HG03175 (cell line): ENCODE measurements around the gene DAPK1.
"Not testable (repeated sequence)": the region's sequence is repeated elsewhere in the genome, so short reads cannot be mapped to it uniquely, and the experiment has no call there.

ENCODE experiments used
- ATAC-seq: cut with Tn5 transposase; IDR thresholded peaks from one replicate; pipeline ENCODE4 v1.9.1; 2021; ENCODE audit warnings: mild to moderate bottlenecking, moderate library complexity; ENCODE audit not compliant: unreplicated experiment

Gene DAPK1

DNA sequence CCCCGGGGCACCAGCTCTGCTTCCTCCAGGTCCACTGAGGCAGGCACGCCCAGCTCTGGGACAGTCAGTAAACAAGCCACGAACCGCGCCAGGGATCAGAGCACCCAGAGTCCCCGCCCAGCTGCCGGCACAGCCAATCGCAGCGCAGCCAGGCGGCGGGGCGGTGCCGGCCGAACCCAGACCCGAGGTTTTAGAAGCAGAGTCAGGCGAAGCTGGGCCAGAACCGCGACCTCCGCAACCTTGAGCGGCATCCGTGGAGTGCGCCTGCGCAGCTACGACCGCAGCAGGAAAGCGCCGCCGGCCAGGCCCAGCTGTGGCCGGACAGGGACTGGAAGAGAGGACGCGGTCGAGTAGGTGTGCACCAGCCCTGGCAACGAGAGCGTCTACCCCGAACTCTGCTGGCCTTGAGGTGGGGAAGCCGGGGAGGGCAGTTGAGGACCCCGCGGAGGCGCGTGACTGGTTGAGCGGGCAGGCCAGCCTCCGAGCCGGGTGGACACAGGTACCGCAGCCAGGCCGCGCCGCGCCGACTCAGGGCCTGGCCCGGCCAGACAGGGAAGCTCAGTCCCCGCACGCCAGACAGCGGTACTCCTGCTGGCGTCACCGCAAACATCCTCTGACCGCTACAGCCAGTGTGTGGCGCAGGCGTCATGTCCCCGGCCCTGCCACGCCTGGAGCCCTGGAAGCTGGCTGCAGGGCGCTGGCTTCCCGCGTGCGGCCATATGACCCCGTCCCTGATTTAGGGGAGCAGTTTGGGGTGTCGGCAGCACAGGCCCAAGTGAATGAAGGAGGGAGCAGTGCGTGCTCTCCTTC, 228.4 kb downstream of the DAPK1 start, which contains the start of gene CTSL:
Gene CTSL, plus strand, starts transcription at position 220 of the 810 bp plus-strand sequence. CDS start 1,485 bp downstream, outside the sequence.
- no peak for ATAC-seq

DNA sequence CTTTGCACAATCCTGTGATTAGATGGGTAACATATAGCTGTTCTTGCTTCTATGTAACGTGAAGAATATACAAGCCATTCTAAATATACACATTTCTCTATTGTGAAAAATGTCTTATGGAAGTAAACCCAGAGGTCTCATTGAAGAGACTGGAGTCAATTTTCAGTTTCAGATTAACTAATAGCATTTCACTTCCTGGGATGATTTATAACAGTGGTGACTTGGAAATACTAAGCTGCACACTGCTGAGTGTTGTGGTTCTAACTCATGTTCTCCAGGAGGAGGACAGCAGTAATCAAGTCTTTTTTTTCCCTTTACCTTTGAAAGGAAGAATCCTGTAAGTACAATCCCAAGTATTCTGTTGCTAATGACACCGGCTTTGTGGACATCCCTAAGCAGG, 231.6 kb downstream of the DAPK1 start:
- no peak for ATAC-seq

DNA sequence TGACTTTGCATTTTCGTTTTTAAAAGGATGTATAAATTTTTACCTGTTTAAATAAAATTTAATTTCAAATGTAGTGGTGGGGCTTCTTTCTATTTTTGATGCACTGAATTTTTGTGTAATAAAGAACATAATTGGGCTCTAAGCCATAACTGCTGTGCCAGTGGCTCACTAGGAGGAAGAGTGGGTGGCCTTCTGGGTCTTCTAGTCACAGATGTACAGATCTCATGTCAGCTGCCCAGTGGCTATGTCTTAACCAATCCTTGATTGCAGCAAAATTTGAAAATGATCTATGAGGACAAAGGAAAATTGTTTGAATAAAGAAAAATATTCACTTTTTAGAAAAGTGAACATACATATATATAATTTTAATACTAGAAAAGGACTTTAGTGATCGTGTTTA, 233.7 kb downstream of the DAPK1 start:
- ATAC-seq, result no peak

DNA sequence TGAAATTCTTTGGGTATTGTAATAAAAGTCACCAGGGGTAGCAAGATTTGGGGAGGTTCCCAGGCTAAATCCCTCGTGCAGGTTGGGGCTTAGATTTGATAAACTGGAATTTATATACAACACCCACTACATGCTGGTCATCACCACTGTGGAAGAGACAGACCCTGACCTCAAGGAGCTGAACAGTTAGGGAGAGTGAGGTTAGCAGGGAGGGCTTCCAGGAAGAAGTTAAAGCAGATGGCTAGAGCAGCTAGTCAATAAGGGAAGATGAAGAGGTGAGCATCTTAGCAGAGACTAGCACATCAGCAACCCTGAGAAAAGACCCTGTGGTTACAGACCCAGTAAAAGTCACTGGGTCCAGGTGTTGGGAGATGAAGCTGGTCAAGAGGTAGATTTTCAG, 234.7 kb downstream of the DAPK1 start:
- ATAC-seq, result no peak

DNA sequence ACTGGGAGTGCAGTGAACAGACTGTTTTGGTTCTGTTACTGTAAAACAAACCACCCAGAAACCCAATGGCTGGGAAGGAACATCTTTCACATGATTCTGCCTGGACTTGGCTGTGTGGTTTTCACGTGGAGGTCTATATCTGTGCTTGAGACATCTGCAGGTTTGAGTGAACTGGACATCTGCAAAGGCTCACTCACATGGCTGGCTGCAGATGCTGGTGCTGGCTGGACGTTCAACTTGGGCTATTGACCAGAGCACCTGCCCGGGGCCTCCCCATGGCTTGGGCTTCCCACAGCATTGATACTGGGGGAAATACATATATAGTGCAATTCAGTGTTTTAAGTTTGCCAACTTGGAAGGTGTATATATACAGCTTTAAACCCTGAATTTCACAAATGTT, 235.1 kb downstream of the DAPK1 start:
- no peak for ATAC-seq

DNA sequence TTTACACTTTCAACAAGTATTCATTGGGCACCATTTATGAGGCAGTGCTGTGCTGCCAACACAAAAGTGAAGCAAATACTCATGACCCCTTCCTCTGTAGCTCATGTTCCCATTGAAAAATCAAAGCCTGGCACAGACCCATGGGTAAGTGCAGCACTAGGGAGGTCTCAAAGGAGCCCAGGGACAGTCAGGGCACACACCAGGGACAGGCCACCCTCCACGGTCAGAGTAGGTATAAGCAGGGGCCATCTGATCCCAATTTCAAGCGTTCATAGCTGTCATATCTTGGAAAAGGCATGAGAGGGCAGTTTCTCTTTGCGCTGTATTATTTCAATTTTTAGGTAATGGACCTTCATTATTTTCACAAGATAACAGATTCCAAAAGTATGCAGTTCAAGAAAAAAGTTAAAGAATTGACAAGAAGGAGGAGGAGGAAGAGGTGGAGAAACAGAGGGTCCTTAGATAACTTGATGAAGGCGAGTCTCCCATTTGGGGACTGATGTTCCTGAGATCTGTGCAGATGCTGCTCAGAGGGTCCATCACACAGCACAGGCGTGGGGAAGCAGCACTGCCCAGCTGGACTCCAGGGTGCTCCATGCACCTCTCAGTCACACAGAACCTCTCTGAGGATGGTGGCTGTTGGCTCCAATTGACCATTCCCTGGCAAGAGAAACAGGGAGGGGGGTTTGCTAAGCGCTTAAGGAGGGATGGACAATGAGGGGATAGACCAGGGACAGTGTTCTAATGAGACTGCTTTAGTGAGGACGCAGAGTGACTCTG, 235.8 kb downstream of the DAPK1 start:
- no peak for ATAC-seq

DNA sequence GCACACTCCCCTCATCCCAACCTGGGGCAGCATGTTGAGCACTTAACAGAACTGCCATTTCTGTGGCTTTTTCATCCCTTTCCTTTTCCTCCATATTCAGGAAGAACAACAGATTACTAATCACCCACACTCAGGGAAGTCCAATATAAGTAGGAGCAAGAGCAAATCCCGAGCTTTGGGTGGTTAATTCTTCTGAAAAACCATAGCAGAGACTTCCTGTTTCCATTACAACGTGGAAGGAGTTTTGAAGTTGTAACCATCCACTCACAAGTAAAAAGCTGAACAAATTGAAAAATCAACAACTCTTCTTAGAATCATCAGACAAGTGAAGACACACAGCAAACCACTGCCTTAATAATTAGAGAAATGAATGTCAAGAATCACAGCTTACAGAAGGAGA, 236.4 kb downstream of the DAPK1 start:
- ATAC-seq, result no peak

DNA sequence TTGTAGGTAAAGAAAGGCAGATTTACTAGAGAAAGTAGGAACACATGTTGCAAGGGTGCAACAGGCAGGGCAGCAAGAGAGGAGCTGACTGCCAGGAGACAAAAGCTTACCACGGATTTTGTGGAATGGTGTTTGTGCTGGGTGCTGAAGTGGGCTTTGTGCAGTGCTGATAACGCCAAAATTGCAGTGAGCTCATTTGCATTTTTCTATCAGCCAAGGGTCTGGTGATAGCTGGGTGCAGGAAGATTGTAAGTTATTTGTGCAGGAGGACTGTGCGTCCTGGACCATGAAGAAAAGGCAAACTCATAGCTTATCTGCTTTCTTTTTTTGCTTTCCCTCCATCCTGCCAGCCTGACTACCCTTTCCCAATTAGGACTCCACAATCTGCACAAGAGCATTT, 241.9 kb downstream of the DAPK1 start:
- ATAC-seq, result no peak

DNA sequence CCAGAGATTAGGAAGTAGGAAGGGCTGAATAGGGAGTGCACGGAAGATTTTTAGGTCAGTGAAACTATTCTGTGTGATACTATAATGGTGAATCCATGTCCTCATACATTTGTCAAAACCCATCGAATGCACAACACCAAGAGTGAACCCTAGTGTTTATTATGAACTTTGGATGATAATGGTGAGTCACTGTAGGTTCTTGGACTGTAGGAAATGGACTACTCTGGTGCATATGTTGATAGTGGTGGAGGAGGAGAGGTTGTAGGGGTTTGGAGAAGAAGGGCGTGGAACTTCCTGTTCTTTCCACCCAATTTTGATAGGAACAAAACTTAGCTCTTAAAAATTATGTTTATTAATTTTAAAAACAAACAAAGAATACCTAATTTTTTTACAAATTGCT, 242.5 kb downstream of the DAPK1 start:
- no peak for ATAC-seq

DNA sequence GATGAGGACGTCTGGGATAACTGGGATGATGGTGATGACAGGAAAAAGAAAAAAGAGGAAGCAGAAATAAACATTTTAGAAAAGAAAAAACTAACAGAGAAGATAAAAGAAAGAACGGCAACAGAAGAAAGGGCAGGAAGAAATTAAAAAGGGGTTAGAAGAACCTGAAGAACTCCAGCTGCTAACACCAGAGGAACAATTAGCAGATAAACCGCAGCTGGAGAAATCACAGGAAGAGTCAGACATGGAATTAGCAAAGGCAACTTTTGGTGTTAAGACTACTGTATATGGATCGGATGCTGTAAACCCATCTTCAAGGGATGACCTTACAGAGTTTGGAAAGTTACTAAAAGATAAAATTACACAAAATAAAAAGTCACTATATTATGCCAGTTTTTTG, 243.7 kb downstream of the DAPK1 start:
- no peak for ATAC-seq

DNA sequence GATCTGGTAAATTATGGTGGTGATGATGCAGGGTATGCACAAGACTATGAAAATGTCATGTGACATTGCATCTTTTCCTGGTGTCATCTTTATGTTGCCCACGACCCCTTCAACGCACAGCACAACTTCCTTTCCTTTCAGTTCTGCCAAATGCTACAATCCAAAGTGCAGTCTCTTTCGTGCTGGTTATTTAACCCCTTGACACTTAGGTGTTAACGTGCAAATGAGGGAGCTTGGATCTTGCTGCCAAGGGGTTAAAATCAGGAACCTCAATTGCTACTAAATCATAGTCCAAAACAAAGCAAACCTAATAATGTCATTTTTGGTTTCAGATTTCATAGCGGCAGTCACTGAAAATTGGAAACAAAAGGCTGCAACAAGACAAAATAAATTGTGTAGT, 244.2 kb downstream of the DAPK1 start:
- ATAC-seq, result no peak

DNA sequence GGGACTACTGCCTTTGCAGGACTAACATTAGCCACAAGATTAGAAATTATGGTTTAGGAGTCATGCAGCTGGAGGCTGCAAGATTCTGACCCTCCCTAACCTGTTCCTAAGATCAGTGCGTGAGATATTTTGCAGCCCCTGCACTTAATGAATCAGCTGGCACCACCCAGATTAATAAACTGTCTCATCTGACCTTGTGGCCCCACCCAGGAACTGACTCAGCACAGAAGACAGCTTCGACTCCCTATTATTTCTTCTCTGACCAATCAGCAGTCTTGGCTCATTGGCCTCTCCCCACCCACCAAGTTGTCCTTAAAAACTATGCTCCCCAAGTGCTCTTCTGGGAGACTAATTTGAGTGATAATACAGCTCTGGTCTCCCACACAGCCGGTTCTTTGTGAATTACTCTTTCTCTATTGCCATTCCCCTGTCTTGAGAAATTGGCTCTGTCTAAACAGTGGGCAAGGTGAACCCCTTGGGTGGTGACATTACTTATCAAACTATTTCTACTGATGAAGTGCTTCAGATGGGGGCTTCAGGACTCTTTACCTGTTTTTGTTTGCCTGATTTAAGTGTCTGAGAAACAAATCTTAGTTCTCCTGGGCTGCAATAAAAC, 245.3 kb downstream of the DAPK1 start:
- no peak for ATAC-seq

DNA sequence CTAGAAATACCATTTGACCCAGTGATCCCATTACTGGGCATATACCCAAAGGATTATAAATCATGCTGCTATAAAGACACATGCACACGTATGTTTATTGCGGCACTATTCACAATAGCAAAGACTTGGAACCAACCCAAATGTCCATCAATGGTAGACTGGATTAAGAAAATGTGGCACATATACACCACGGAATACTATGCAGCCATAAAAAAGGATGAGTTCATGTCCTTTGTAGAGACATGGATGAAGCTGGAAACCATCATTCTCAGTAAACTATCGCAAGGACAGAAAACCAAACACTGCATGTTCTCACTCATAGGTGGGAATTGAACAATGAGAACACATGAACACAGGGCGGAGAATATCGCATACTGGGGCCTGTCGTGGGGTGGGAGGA, 246.6 kb downstream of the DAPK1 start:
- not testable (repeated sequence) for ATAC-seq

DNA sequence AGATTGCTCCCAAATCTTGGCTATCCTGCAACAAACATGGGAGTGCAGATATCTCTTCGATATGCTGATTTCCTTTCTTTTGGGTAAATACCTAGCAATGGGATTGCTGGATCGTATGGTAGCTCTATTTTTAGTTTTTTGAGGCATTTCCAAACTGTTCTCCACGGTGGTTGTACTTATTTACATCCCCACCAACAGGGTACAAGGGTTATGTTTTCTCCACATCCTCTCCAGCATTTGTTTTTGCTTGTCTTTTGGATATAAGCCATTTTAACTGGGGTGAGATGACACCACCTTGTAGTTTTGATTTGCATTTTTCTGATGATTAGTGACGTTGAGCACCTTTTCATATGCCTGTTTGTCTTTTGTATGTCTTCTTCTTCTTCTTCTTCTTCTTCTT, 248.5 kb downstream of the DAPK1 start:
- ATAC-seq, result no peak

DNA sequence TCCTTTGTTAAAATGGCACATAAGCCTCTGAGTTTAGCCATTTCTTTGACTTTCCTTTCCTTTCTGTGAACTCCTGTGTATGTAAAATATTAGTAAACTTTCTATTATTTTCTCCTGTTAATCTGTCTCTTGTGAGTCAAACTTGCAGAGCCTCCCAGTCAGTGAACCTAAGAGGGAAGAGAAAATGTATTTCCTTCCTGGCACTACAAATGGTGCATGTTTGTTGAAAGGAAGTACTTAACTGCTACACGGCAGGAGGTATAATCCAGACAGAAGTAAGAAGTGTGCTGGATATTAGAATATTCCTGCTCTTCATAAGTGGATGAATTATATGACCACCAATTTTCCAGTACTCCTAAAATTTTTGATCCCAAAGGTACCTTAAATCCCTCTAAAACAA, 251.2 kb downstream of the DAPK1 start:
- ATAC-seq, result no peak

DNA sequence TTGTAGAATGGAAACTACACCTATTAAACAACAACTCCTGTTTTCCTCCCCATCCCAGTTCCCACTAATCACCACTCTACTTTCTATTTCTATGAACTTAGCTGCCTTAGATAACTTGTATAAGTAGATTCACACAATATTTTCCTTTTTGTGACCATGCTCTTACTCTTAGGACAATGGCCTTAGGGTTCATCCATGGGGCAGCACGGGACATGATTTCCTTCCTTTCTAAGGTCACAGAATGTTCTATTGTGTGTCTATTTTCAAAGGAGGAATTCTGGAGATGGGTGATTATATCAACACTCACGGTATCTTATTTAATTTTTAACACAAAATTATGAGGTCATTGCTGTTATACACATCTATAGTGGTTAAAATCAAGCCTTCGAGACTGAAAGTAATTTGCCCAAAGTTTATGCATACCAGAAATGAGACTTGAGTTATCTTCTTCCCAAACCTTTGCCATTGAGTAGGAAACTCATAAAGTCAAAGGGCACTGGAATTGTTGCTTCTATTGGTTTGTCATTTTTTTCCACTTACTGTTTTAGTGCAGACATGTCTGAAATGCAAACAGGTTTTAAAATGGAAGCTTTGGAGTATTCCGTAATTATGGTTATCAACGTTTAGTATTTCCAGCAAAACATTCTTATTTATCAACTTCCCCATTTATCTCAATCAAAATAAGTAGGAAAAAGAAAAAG, 251.8 kb downstream of the DAPK1 start:
- no peak for ATAC-seq

DNA sequence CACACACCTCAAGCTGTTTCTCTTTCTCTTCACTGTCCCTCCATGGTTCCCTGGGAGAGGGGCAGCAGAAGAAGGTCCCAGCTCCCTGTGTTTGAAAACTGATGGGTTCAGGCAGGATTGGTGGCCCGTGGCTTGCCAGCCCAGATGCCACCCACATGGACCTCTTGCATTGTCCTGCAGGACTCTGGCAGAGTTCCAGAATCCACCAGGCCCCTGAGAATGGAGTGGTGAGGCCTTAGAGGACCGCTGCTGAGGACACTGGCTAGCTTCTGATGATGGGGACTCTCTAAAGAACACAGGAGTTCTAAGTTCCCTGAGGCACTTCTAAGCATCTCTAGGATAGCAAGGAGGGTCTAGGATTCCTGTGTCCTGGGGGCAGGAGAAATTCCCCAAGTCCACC, 253.1 kb downstream of the DAPK1 start:
- no peak for ATAC-seq

DNA sequence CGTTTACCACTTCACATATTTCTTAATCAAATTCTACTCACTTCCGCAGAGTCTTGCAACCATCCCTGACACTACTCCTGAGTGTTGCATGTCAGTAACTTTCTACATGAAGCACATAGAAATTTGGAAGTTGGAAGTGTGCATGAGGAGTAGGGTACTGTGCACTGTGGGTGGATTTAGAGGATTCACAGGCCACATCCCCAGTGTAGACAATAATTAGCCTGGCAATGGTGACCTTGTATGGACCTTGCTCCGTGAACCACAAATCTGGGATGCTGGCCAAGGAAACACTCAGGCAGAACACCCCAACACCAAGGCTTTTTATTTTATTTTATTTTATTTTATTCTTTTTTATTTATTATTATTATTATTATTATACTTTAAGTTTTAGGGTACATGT, 253.8 kb downstream of the DAPK1 start:
- no peak for ATAC-seq

DNA sequence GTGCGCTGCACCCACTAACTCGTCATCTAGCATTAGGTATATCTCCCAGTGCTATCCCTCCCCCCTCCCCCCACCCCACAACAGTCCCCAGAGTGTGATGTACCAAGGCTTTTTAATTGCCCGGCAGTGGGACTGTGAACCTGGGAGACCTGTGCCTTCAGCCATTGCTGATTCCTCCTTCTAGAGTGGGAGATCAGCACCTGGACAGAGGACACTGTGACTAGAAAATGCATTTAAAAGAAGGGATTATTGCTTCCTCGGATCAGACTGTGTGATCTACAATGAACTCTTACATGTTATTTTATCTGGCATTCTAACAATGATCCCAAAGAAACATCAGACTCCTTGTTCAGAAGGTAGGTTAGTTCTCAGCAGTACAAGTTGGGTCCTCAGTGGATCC, 254.2 kb downstream of the DAPK1 start:
- no peak for ATAC-seq

DNA sequence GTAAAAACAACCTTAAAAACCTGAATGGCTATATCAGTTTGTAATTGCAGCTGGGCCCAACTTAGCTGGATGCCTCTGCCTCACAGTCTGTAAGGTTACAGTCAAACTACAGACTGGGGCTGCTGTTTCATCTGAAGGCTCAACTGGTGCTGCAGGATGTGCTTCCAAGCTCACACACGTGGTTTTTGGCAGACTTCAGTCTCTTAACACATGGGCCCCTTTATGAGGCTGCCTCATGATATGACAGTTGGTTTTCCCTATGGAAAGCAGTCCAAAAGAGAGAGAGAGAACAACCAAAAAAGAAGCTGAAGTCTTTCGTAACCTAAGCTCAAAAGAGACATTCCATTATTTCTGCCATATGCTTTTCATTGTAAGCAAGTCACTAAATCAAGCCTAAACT, 255.6 kb downstream of the DAPK1 start:
- no peak for ATAC-seq
